GM10266 (cell line): Measurements from ENCODE around the gene HOXA9.

Experiments
- DNase-seq: peaks from one replicate; pipeline ENCODE4 v3.0.0; 2012; ENCODE audit errors: extremely low spot score
- CTCF ChIP-seq: IDR thresholded peaks from 2 replicates; pipeline ENCODE4 v1.5.1; 2012; ENCODE audit warnings: mild to moderate bottlenecking, low read depth; ENCODE audit not compliant: control insufficient read depth, insufficient read depth; ENCODE audit errors: missing control alignments

The HOXA9 gene

GRCh38 chr7:27138472-27138871 is 26.9 kb downstream of the HOXA9 start:
- DNase-seq: no peak
- no peak for TF ChIP-seq CTCF

DNA sequence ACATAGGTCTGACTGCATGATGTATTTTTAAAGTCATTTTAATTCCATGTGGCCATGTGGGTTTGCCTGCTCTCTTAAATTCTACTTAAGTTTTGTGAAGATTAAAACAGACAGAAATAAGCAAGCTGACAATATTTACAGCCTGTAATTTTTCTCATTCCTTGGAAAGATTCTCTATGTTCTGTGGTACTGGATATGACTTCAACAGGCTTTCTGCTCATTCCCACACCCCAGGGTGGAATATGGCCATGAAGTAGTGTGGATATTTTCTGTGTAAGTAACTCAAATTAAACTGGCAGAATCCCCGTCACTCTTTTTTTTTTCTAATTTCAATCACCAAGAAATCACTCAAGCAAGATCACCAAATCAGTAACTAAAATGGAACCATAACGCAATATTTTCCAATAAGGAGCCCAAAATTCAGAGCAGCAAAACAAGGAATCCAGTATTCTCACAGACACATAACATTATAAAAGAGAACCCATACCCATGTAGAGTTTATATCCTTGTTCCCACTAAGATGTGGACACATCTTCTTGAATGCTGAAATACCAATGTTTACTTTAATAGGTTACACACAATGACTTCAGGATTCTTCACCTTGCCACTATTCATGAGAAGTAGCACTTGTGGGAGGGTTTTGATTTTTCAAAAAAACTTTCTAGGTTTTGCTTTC is 27.6 kb downstream of the HOXA9 start:
- no peak for TF ChIP-seq CTCF
- DNase-seq: no peak

DNA sequence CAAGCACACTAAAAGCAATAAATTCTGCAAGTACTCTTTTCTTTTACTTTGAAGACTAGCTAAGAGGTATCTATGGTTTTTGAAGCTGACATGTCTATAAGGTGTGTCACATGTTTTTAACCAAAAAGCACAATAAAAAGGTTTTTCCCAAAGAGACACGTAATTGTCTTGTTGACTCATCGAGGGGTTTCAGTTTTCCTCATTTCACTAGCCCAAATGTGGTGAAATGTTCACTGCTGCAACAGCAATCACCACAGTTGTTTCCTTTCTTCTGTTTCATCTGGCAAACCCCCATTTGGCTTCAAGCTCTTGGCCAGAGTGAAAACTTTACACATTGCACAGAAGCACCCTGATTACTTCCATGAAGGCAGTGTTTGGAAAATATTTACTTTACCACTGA is 30.9 kb downstream of the HOXA9 start:
- no peak for DNase-seq
- TF ChIP-seq CTCF: no peak

DNA sequence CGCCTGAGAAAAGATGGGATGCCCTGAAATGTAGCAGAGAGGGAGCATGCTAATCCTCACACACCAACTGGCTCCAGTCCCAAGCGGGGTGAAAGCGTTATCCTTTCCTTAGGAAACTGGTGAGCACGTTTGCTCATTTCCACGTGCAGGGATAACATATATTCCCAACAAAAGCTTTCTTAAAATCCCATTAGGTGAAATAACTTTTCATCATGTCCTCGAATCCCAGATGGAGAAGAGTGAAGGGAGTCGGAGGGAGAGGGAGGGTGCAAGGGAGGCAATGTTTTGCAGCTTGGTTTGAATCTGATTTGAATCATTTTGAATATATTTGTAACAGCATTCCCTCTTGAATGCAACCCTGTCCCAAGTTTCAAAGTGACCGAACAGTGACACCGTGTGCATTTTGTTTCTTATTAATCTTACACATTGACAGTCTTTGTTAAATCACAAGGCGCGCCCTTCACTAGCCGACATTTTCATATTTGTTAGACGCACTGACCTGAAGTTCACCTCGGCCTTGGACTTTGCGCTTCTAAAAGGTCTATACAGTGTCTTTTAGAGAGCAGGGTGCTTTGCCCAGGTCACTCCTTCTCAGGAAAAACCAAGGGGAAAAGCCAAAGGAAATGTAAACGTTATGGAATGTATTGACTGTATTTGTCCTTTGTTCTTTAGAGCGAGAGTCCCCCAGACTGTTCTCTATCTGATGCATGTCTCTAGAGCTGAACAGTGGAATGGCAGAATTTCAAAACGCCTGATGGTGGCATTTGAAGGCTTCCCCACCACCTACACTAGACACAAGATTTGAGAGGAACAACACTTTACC is 31.7 kb downstream of the HOXA9 start:
- no peak for TF ChIP-seq CTCF
- no peak for DNase-seq

DNA sequence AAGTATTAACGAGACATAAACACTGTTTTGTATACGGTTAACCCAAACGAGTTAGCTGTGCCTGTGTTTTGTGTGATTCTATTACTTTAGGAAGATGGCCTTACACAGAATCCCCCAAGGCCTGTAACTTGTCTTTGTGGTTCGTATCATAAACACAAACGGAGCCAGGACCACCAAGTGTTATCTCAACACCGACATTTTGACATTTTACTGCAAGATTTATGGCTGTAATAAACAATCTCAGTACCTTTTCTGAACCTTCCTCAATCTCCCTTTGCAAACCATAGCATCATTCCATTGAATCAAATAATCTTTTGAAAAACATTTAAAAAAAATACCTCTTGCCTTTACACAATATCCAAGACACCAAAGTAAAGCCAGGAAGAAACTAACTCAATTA is 32.4 kb downstream of the HOXA9 start:
- no peak for DNase-seq
- TF ChIP-seq CTCF: no peak

DNA sequence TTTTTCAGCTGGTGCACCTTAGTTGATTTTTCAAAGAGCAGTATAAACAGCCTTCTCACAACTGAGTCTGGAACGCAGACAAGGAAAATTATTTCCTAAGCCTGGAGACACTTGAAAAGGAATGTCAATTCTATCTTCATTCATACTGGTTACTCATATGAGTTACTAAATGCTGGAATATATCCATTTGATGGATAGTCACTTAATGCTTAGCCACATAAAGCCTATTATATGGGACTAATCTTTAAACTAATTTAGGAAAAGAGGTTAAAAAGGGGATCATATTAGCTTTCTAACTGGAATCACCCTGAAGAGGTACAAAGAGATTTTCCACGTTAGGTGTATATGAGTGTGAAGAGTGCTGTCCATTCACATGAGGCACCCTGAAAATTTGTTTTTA is 33.1 kb downstream of the HOXA9 start:
- TF ChIP-seq CTCF: no peak
- DNase-seq: no peak

- no peak for DNase-seq
- TF ChIP-seq CTCF: no peak
Observed at GRCh38 chr7:27131390-27131819, 33.9 kb downstream of the HOXA9 start.
